GM12875 (cell line): ENCODE data around the gene DSG2.

ENCODE experiments used
- H3K4me3 ChIP-seq: one replicate; pipeline ENCODE4 v1.5.1; 2011; ENCODE audit warnings: low read depth, low read length, control low read depth
- CTCF ChIP-seq: IDR thresholded peaks from 2 replicates; pipeline ENCODE4 v1.5.1; 2011; ENCODE audit warnings: low read depth, mild to moderate bottlenecking, control low read depth, inconsistent platforms, low read length, moderate library complexity, borderline replicate concordance; ENCODE audit not compliant: insufficient read depth

The DSG2 gene

DNA sequence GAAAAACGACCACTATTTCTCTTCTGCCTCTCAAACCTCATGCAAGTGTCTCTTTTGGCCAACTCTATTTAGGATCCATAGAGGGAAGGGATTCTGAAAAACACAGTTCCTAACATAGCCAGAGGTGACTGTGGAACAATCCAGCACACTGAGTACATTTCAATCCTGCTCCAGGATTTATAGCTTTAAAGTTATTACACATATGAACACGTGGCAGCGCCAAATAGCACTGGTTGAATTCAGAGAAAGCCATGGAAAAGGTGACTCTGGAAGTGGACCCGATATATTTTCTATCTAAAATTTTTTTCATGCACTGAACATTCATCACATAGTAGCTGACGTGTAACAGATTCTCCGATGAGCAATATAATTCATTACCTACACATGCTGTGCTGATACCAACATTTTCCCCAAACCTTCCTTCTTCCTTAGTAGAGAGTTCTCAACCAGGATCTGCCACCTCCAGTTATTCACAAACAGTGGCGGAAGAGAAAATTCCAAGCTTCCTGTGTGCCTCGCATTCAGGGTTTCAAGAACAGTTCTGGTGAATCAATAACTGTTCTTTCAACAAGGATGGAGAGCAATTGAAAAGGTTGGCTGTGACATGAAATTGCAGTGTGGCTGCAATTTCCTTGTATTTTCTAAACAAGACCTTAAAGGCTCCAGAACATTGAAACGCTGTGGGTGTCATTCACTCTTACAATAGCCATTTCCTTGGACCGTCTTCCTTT is 68.0 kb downstream of the DSG2 start:
- no peak for TF ChIP-seq CTCF
- H3K4me3 ChIP-seq: no peak overlapping the region

DNA sequence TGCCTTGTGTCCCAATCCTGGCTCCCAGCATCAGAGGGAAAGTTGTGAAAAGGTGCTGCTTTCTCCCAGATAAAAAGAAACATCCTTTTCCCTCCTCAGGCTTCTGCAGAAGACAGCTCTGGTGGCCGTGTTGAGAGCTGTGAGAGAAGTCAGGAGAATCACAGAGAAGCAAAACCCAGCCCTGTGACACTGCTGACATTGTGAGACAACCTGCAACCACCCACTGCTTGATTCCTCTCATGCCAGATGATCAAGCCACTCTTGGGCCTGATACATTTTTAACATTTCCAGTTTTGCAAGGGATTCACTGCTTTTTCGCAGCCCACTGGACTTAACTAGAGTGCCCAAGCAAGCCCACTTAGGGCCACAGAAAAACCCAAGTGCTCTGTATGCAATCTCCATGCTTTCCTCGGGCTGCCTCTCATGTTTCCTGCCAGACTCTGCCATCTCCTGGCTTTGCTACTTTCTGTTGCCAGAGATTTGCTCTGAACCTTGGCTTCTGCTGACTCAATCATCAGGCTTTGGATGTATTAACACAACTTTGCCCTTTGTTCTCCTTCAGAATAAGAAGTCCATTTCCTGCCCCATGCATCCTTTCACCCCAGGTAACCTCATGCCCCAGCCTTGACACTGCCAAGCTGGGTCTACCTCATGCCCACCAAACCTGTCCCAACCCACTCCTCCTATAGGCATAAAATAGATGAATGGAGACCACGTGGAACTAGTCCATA is 68.8 kb downstream of the DSG2 start:
- TF ChIP-seq CTCF: no peak
- no peak overlapping the region for H3K4me3 ChIP-seq

DNA sequence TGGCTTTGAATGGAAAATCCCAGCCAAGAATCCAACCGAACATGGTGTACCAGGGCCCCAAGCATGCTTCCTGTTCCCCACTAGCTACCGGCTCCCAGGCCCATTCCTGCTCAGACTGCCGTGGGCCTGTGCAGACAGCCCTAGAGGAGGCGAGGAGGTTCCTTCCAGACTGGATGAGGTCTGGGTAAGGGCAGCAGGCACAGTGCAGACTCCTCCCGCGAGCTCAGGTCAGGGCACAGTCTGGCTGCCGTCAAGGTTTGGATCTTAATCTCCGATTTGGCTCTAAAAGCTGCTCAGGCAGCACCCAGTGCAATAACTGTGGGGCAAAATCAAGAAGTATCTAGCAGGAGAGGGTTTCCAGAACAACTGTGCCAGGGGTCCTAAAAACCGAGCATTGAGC is 74.4 kb downstream of the DSG2 start:
- no peak overlapping the region for H3K4me3 ChIP-seq
- no peak for TF ChIP-seq CTCF

DNA sequence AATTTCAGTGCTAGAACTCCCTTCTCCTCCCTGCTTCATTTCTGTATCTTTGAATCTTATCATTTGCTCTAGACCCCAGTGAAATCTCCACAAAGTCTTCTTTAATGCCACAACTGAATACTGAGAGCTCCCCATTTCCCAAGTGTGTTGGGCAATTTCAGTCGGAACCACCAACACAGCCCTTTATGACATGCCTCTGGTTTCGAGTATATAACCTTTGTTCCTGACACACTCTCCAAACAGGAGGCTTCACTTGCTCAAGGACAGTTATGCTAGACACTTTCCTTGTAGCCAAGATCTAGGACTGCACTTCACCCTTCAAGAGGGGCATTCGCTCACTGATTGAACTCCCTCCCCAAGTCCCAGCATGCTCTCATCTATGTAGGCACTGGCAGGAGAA is 75.1 kb downstream of the DSG2 start:
- no peak for TF ChIP-seq CTCF
- H3K4me3 ChIP-seq: no peak overlapping the region

DNA sequence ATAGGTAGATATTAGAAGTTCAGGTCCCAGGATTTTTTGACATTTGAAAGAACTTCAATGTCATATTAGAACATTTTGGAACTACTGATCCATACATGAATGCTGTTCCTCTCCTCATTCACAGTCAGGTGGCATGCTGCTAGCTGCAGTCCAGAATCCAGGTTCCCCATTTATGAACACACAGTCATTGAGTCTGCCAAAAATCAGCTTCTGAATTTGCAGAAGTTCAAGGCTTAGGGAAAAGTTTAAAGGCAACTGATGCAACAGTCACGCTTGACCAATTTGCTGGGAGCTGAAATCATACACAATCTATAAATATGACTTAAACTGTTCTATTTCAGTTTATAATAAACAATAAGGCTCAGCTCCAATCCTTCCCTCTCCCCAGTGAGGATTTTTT is 76.4 kb downstream of the DSG2 start:
- no peak for TF ChIP-seq CTCF
- H3K4me3 ChIP-seq: no peak overlapping the region

GRCh38 chr18:31575515-31576257 is 77.7 kb downstream of the DSG2 start:
- H3K4me3 ChIP-seq: no peak overlapping the region
- no peak for TF ChIP-seq CTCF

- no peak overlapping the region for H3K4me3 ChIP-seq
- TF ChIP-seq CTCF: no peak
Observed at GRCh38 chr18:31576670-31577069, 78.7 kb downstream of the DSG2 start.
